Measurements from ENCODE around the gene MRM2. TPM values are rescaled to one million over a fixed set of nuclear protein-coding genes. Genes with fewer than 3 reads are reported as not detected.

Gene MRM2
- total RNA-seq, 1 donor from 2014 or later, result 22.6 TPM

GRCh38 chr7:2185715-2186114, 56.3 kb downstream of the MRM2 start:
- H3K27me3 ChIP-seq (ENCODE audit: insufficient read depth, low read length), result no peaks in the 10 kb centered on the region
- no peak overlapping the region for H3K9ac ChIP-seq (ENCODE audit: low read length)
- H3K9me3 Mint-ChIP-seq (ENCODE audit: unreplicated experiment), result peaks cover 4% of the 10 kb centered on the region
- no peak overlapping the region for H2AFZ ChIP-seq (ENCODE audit: low read depth, low read length)
- H3K27ac ChIP-seq (ENCODE audit: low read depth, low read length), result no peak overlapping the region
- no peak overlapping the region for H3K4me2 ChIP-seq (ENCODE audit: low read length)
- H3K4me3 ChIP-seq (ENCODE audit: insufficient read depth, low read depth, low read length), result no peak overlapping the region
- FAIRE-seq, result no peak
- no peaks in the 10 kb centered on the region for H3K27me3 Mint-ChIP-seq (ENCODE audit: low read depth, unreplicated experiment)
- DNase-seq (ENCODE audit: low read depth), result no peak
- peaks cover 4% of the 10 kb centered on the region for H3K4me1 ChIP-seq (ENCODE audit: insufficient read depth, low read length)
- peaks cover 6% of the 10 kb centered on the region for H3K4me1 Mint-ChIP-seq (ENCODE audit: low read depth, unreplicated experiment)
- H3K36me3 ChIP-seq (ENCODE audit: insufficient read depth, low read length), result no peaks in the 10 kb centered on the region
- peaks cover 15% of the 10 kb centered on the region for H3K36me3 Mint-ChIP-seq (ENCODE audit: low read depth, unreplicated experiment)
- H3K27ac Mint-ChIP-seq (ENCODE audit: unreplicated experiment), result no peak overlapping the region
- no peaks in the 10 kb centered on the region for H4K20me1 ChIP-seq (ENCODE audit: insufficient read depth, low read length)
- TF ChIP-seq CTCF (IDR thresholded peaks at IDR 0.05; ENCODE audit: insufficient read depth, low read depth, low read length), result no peak
- TF ChIP-seq EZH2 (IDR thresholded peaks at IDR 0.05; ENCODE audit: insufficient read depth, low read length), result no peak
- no peak overlapping the region for H3K4me3 Mint-ChIP-seq (ENCODE audit: unreplicated experiment)
- peaks cover 17% of the 10 kb centered on the region for H3K79me2 ChIP-seq (ENCODE audit: insufficient read depth, low read length)
- no peaks in the 10 kb centered on the region for H3K9me3 ChIP-seq (ENCODE audit: insufficient read depth, low read depth, low read length)

Small RNAs within 50 kb of the gene (microRNA-seq; reads per million reads assigned to microRNA genes)
- 2.7 reads per million, percentile 3 among the genes with 10 or more reads in this experiment for gene MIR6836

Other genes starting within 250 kb of the MRM2 start
- 32.3 and 32.5 TPM in 2 replicates for gene MAD1L1, start 9.3 kb downstream of the MRM2 start, total RNA-seq
- gene NUDT1, start within 50 bp of the MRM2 start, total RNA-seq, result 10.2 and 12.0 TPM in 2 replicates
- 20.9 and 28.9 TPM in 2 replicates for gene SNX8, start 72.2 kb upstream of the MRM2 start, total RNA-seq
- gene EIF3B, start 112.6 kb upstream of the MRM2 start, total RNA-seq, result 198 and 213 TPM in 2 replicates
- gene CHST12, start 161.4 kb upstream of the MRM2 start, total RNA-seq, result 18.5 and 22.0 TPM in 2 replicates
- gene GRIFIN, start 234.2 kb upstream of the MRM2 start, total RNA-seq, result not detected in 2 replicates